GM19043 (cell line): Measurements from ENCODE around the gene RPS6KA1.
"Not testable (repeated sequence)": the region's sequence is repeated elsewhere in the genome, so short reads cannot be mapped to it uniquely, and the experiment has no call there.

ENCODE experiments used
- ATAC-seq: cut with Tn5 transposase; IDR thresholded peaks from one replicate; pipeline ENCODE4 v1.9.1; 2021; ENCODE audit warnings: low read depth; ENCODE audit not compliant: unreplicated experiment

The RPS6KA1 gene

GRCh38 chr1:26585471-26585870 lies 55.9 kb downstream of the RPS6KA1 start:
- no peak for ATAC-seq

DNA sequence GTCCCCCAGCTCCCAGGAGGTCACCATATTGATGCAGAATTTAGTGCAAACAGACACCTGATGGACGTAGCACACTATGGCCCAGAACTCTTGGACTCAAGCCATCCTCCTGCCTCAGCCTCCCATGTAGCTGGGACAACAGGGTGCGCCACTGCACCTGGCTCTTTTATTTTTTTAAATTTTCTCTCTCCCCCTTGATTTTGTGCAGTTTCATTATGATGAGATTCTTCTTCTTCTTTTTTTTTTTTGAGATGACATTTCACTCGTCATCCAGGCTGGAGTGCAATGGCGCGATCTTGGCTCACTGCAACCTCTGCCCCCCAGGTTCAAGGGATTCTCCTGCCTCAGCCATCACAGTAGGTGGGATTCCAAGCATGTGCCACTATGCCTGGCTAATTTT lies 63.8 kb downstream of the RPS6KA1 start:
- ATAC-seq, result no peak

- not testable (repeated sequence) for ATAC-seq
These were observed 65.0 kb downstream of the RPS6KA1 start for GRCh38 chr1:26594593-26594992.

GRCh38 chr1:26597629-26598039 lies 68.1 kb downstream of the RPS6KA1 start:
- ATAC-seq, result no peak

- no peak for ATAC-seq
These were observed 69.3 kb downstream of the RPS6KA1 start for GRCh38 chr1:26598890-26599289.

DNA sequence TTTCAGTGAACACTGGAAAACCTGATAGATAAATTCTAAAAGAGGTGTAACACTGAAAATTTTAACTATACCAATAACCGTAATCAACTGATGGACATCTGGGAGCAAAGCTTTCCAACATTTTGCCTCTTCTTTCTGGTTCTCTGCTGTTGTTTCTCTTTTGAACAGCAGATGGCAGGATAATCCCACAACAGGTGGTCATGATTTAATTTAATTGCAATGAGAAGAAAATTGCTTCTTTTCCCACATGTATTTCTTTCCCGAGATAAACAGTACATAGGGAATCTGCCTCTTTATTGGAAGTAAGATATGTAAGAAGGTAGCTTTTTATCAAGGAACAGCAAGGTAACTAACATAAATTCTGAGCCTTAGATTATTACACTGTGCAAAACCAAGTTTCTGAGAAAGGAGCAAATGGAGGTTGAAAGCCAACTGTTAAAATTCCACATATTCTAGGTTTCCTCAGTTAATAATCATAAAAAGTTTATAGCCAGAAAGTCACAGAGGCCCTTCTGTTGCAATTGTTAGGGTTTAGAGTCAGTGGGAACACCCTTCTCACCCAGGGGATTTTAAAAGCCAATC lies 72.9 kb downstream of the RPS6KA1 start:
- no peak for ATAC-seq

GRCh38 chr1:26603856-26604255 lies 74.3 kb downstream of the RPS6KA1 start:
- ATAC-seq, result no peak

GRCh38 chr1:26607186-26607585 lies 77.6 kb downstream of the RPS6KA1 start:
- ATAC-seq, result no peak

DNA sequence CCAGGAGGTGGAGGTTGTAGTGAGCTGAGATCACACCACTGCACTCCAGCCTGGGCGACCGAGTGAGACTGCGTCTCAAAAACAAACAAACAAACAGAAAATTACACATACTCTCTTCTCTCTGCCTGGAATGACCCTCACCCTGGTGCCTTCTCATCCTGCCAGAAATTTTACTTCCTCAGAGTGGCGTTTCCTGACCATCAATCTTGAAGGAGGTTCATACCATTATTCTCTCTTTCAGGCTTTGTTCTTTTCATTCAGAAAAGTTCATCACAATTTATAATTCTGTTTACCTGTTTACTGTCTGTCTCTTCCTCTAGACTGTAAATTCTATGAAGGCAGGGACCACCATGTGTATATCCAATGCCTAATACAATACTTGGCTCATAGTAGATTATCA lies 79.3 kb downstream of the RPS6KA1 start:
- no peak for ATAC-seq

- no peak for ATAC-seq
These were observed 81.2 kb downstream of the RPS6KA1 start for GRCh38 chr1:26610781-26611180.

GRCh38 chr1:26612627-26613026 lies 83.1 kb downstream of the RPS6KA1 start:
- not testable (repeated sequence) for ATAC-seq

- ATAC-seq, result no peak
These were observed 85.3 kb downstream of the RPS6KA1 start for GRCh38 chr1:26614655-26615411.

GRCh38 chr1:26616881-26617280 lies 87.3 kb downstream of the RPS6KA1 start:
- no peak for ATAC-seq

DNA sequence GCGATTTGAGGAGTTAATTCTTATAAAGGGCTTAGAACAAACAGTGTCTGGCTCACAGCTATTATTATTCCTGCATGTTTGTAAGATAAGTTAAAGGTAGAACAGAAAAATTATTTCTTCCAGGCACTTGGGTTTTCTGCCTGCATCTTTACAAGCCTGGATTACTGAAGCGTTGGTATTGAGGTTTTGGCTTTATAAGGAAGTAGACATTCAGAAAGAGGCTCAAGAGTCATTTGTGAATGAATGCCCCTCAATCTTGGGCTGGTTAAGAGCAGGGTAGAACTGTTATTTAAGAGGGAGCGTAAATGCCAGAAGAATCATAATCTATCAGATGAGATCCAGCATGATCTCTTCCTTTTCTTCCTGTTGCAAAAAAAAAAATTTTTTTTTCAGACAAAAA lies 89.0 kb downstream of the RPS6KA1 start:
- ATAC-seq, result no peak
